Non-pigmented ciliary epithelial cell (primary cell): ENCODE measurements around the gene R3HDM4.
"Not testable (repeated sequence)": the region's sequence is repeated elsewhere in the genome, so short reads cannot be mapped to it uniquely, and the experiment has no call there.

Source experiments
- DNase-seq: peaks from one replicate; pipeline ENCODE4 v3.0.0-alpha.2; 2010; ENCODE audit warnings: low read depth

Gene R3HDM4

GRCh38 chr19:913080-913748 is at the start of gene R3HDM4:
Gene R3HDM4, minus strand, starts transcription at chr19:913219. Its CDS starts 62 bp downstream, at chr19:913157.
- no peak for DNase-seq

- DNase-seq: no peak
Measured at GRCh38 chr19:961866-962620, 49.0 kb upstream of the R3HDM4 start.

- no peak for DNase-seq
Measured at GRCh38 chr19:960601-960938, 47.6 kb upstream of the R3HDM4 start.

GRCh38 chr19:960020-960419 is 47.0 kb upstream of the R3HDM4 start:
- no peak for DNase-seq

- DNase-seq: no peak
Measured at GRCh38 chr19:958967-959855, 46.2 kb upstream of the R3HDM4 start.

GRCh38 chr19:957578-957977 is 44.6 kb upstream of the R3HDM4 start:
- not testable (repeated sequence) for DNase-seq

GRCh38 chr19:956766-957440 is 43.9 kb upstream of the R3HDM4 start:
- DNase-seq: no peak

- no peak for DNase-seq
Measured at GRCh38 chr19:955803-956765, 43.1 kb upstream of the R3HDM4 start.

GRCh38 chr19:954672-955494 is 41.9 kb upstream of the R3HDM4 start:
- no peak for DNase-seq

GRCh38 chr19:954272-954671 is 41.3 kb upstream of the R3HDM4 start:
- no peak for DNase-seq

- no peak for DNase-seq
Measured at GRCh38 chr19:953445-954271, 40.6 kb upstream of the R3HDM4 start.

- DNase-seq: no peak
Measured at GRCh38 chr19:952680-953444, 39.8 kb upstream of the R3HDM4 start.

GRCh38 chr19:952049-952679 is 39.1 kb upstream of the R3HDM4 start:
- DNase-seq: no peak

GRCh38 chr19:950352-951066 is 37.5 kb upstream of the R3HDM4 start:
- no peak for DNase-seq

- no peak for DNase-seq
Measured at GRCh38 chr19:948842-949496, 36.0 kb upstream of the R3HDM4 start.

- DNase-seq: no peak
Measured at GRCh38 chr19:947707-948539, 34.9 kb upstream of the R3HDM4 start.
